ENCODE results near the gene INPP5A. TPM values are rescaled to one million over a fixed set of nuclear protein-coding genes. Genes with fewer than 3 reads are reported as not detected.

The INPP5A gene
- total and polyA plus RNA-seq, 10 of the 15 experiments (the other 5 are each of a cell fraction or from before 2014, with no cell fraction given) = 0.52 to 15.0 (median 6.3) TPM

DNA sequence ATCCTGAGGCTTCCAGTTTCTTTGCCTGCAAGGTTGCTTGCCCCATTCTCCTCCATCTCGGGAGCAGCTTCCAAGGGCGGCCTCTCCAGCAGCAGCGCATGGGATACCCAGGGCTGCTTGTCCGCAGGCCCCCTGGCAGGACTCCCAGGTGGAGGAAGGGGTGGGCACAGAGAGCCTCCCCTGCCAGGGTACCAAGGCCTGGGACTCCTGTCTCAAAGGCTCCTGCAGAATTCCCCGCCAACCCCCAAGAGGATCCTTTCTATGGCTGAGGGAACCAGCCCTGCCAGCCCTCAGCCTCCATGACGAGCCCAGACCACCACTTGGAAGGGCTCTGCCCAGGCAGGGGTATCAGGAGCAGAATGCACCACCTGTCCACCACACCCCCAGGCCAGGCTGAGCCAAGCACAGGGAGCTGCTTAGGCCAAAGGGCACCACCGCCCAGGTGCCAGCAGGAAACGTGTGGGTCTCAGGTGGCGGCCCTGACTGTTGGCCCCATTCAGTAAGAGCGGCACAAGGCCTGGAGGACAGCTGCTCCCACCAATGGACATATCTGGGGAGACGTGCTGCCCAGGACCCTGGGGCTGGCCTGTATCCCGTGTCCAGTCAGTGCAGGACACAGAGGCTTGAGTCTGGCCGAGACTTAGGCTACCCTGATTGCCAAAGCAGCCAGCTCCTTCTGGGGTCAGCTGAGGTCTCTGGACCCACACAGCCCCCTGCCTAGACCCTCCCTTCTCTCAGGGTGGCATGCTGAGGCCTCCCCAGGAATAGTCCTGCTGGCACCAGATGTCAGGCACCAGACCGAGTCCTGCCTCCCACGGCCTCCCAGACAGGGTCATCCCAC lies 33.8 kb upstream of the INPP5A start:
- no peaks in the 10 kb centered on the region for H4K20me1 ChIP-seq (ENCODE audit: control insufficient read depth, insufficient read depth)
- CTCF ChIA-PET = no interaction called here
- intact Hi-C loops (cut with micrococcal nuclease; ENCODE audit: unreplicated experiment) = no loop called here
- 43% methylated on average over 15 of the region's 15 CpGs for WGBS (ENCODE audit: insufficient coverage, insufficient replicate concordance, low lambda C conversion rate, missing lambda C conversion rate)
- RAD21 ChIA-PET (ENCODE audit: unreplicated experiment) = no interaction called here
- ATAC-seq (no peak), FAIRE-seq (no peak), DNase-seq (ENCODE audit: low read depth, low spot score) (no peak)
- H3K9me3 ChIP-seq (replicated peaks; ENCODE audit: control insufficient read depth, insufficient read depth, low read length) = no peaks in the 10 kb centered on the region
- BruUV-seq (replicated peaks) = no TSS peak
- H3K4me1 ChIP-seq (ENCODE audit: control insufficient read depth, insufficient read depth, low read length) = no peaks in the 10 kb centered on the region
- no peak overlapping the region for H3K4me3 ChIP-seq
- SMC1A ChIA-PET (ENCODE audit: uncharacterized antibody, unreplicated experiment) = no interaction called here
- H2AFZ ChIP-seq (ENCODE audit: control insufficient read depth, low read depth, low read length) = no peak overlapping the region
- no peaks in the 10 kb centered on the region; a peak in 1 of 4 replicates for H3K27me3 ChIP-seq (replicated peaks in 1 of 2; ENCODE audit: control insufficient read depth in 2 of 2, insufficient read depth in 2 of 2, low read length in 1 of 2)
- in situ Hi-C loops (cut with MboI) = no loop called here
- POLR2A ChIA-PET = no interaction called here
- no peak overlapping the region for H3K9ac ChIP-seq (ENCODE audit: control insufficient read depth, insufficient read depth, low read length)
- H3K4me2 ChIP-seq (ENCODE audit: control insufficient read depth, insufficient read depth) = no peak overlapping the region
- no peak for TF ChIP-seq RAD21 (IDR thresholded peaks at IDR 0.05; ENCODE audit: insufficient read depth, low read depth, low read length)
- TF ChIP-seq JUND (IDR thresholded peaks at IDR 0.05; ENCODE audit: low read depth, low read length) = no peak
- no peak for TF ChIP-seq ZSCAN29 (IDR thresholded peaks at IDR 0.05)
- no peak for TF ChIP-seq ZNF622 (IDR thresholded peaks at IDR 0.05)
- TF ChIP-seq JUNB (IDR thresholded peaks at IDR 0.05) = no peak
- TF ChIP-seq, protein P1, sequence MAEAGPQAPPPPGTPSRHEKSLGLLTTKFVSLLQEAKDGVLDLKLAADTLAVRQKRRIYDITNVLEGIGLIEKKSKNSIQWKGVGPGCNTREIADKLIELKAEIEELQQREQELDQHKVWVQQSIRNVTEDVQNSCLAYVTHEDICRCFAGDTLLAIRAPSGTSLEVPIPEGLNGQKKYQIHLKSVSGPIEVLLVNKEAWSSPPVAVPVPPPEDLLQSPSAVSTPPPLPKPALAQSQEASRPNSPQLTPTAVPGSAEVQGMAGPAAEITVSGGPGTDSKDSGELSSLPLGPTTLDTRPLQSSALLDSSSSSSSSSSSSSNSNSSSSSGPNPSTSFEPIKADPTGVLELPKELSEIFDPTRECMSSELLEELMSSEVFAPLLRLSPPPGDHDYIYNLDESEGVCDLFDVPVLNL (IDR thresholded peaks at IDR 0.05; ENCODE audit: low read depth, low read length) = no peak
- TF ChIP-seq SP1 (IDR thresholded peaks at IDR 0.05; ENCODE audit: low read depth, low read length) = no peak
- TF ChIP-seq GABPA (IDR thresholded peaks at IDR 0.05; ENCODE audit: low read depth) = no peak
- H3K36me3 ChIP-seq (ENCODE audit: control insufficient read depth in 2 of 2, insufficient read depth in 2 of 2, low read length in 1 of 2) = no peaks in the 10 kb centered on the region
- no peaks in the 10 kb centered on the region for H3K79me2 ChIP-seq (ENCODE audit: control insufficient read depth, insufficient read depth, low read length)
- H3K27ac ChIP-seq (ENCODE audit: control insufficient read depth, insufficient read depth) = no peak overlapping the region

All from GM12878 (cell line).